ENCODE data around the gene PLXDC2.
A peak's percentile ranks its signal among the peaks of the same experiment; 100 is the strongest.
"Not testable (repeated sequence)": the region's sequence is repeated elsewhere in the genome, so short reads cannot be mapped to it uniquely, and the experiment has no call there.

Gene PLXDC2

DNA sequence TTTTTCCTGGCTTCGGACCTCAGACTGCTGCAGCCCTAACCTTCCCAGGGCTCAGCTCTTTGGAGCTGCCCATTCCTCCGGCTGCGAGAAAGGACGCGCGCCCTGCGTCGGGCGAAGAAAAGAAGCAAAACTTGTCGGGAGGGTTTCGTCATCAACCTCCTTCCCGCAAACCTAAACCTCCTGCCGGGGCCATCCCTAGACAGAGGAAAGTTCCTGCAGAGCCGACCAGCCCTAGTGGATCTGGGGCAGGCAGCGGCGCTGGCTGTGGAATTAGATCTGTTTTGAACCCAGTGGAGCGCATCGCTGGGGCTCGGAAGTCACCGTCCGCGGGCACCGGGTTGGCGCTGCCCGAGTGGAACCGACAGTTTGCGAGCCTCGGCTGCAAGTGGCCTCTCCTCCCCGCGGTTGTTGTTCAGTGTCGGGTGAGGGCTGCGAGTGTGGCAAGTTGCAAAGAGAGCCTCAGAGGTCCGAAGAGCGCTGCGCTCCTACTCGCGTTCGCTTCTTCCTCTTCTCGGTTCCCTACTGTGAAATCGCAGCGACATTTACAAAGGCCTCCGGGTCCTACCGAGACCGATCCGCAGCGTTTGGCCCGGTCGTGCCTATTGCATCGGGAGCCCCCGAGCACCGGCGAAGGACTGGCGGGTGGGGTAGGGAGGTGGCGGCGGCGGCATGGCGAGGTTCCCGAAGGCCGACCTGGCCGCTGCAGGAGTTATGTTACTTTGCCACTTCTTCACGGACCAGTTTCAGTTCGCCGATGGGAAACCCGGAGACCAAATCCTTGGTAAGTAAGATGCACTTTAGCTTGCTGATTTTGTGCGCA lies at the start of gene PLXDC2:
PLXDC2 (plus strand) TSS at position 22 of the 820 bp plus-strand sequence.
- no peak for DNase-seq (ENCODE audit: low read depth)
- H3K4me3 ChIP-seq (ENCODE audit: control insufficient read depth, low read depth, low read length), result peak within 1 kb of the TSS; percentile 58
- TF ChIP-seq CTCF (IDR thresholded peaks at IDR 0.05; ENCODE audit: control insufficient read depth, insufficient read depth, low read depth, low read length, missing control alignments), result no peak

DNA sequence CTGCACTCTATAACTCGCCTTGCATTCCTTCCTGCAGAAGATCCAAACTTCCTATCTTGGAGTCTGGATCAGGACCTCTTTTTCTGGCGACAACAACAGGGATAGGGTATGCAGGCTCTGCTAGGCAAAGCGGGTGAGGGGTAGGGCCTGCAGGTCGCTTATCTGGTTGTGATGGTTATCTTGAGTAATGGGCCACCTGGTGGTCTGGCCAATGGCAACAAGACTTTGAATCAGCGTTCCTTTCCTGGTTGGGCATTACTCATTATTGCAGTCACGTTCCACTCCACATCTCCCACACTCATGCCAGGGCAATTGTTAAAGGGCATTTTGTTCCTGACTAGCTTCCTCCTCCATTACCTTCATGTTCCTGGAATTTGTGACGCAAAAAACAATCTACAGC lies 48.4 kb upstream of the PLXDC2 start:
- no peak for DNase-seq (ENCODE audit: low read depth)
- H3K4me3 ChIP-seq (ENCODE audit: control insufficient read depth, low read depth, low read length), result no peak overlapping the region
- no peak for TF ChIP-seq CTCF (IDR thresholded peaks at IDR 0.05; ENCODE audit: control insufficient read depth, insufficient read depth, low read depth, low read length, missing control alignments)

- H3K4me3 ChIP-seq (ENCODE audit: control insufficient read depth, low read depth, low read length); DNase-seq (ENCODE audit: low read depth): not testable (repeated sequence)
These were observed 46.4 kb upstream of the PLXDC2 start for GRCh38 chr10:19769826-19770225.

DNA sequence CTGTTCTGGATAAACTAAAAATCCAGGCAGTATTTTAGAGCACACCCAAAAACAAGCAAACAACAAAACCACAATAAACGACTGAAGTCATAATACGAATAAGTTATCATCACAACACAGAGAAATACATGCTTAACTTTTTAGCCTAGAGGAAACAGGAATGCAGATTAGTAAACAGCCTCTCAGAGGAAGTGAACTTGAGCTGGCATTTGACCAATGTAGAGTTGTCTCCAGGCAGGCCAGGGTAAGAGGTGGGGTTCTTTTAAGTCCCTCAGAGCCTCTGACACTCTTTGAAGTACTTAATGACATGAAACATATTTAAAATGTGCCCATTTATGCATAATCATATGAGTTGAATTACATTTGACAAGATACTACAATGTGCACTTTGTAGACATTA lies 43.3 kb upstream of the PLXDC2 start:
- TF ChIP-seq CTCF (IDR thresholded peaks at IDR 0.05; ENCODE audit: control insufficient read depth, insufficient read depth, low read depth, low read length, missing control alignments), result no peak
- H3K4me3 ChIP-seq (ENCODE audit: control insufficient read depth, low read depth, low read length), result no peak overlapping the region
- DNase-seq (ENCODE audit: low read depth), result no peak

DNA sequence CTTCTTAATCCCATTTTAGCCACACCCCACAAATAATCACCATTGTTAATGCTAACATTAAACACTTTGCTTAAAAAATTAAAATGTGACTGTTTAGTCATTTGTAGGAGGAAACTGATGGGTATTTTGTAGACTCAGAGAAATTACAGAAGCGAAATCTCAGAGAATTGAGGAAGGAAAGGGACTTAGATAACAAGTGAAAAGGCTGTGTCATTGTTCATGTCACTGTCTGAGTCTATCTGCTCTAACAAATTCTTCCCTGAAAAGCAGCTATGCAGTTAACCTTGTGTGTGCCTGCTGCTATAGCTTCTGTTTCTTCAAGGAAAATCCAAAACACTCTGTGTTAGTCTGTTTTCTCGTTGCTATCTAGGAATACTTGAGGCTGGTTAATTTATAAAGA lies 40.9 kb upstream of the PLXDC2 start:
- DNase-seq (ENCODE audit: low read depth), result no peak
- TF ChIP-seq CTCF (IDR thresholded peaks at IDR 0.05; ENCODE audit: control insufficient read depth, insufficient read depth, low read depth, low read length, missing control alignments), result no peak
- no peak overlapping the region for H3K4me3 ChIP-seq (ENCODE audit: control insufficient read depth, low read depth, low read length)

DNA sequence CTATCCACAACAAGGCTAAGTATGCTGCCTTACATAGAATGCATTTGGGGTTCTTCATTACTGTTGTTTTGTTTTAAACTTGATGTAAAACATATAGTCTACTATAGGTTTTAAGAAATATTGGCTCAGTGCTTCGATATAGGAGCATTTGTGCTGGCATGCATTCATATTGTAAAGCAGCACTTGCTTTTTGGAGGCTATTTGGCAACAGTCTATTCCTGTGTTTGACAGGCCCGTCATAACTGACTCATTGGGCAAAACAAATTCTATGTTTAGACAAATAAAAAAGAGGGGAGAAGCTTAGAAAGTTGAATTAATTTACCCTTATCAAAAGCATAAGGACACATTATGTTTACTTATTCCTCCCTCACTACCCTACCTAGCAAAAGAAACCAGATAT lies 38.4 kb upstream of the PLXDC2 start:
- DNase-seq (ENCODE audit: low read depth), result no peak
- TF ChIP-seq CTCF (IDR thresholded peaks at IDR 0.05; ENCODE audit: control insufficient read depth, insufficient read depth, low read depth, low read length, missing control alignments), result no peak
- no peak overlapping the region for H3K4me3 ChIP-seq (ENCODE audit: control insufficient read depth, low read depth, low read length)

DNA sequence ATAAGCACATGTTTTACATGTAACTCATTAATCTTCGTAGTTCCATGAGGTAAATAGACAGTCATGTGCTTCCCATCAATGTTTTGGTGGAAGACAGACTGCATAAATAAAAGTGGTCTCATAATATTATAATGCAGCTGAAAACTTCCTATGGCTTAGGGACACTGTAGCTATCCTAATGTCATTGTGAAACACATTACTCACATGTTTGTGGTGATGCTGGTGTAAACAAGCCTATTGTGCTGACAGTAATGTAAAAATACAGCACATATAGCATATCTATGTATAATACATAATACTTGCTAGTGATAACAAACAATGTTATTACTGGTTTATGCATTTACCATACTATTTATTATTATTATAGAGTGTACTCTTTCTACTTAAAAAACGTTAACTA lies 37.2 kb upstream of the PLXDC2 start:
- TF ChIP-seq CTCF (IDR thresholded peaks at IDR 0.05; ENCODE audit: control insufficient read depth, insufficient read depth, low read depth, low read length, missing control alignments), result no peak
- no peak overlapping the region for H3K4me3 ChIP-seq (ENCODE audit: control insufficient read depth, low read depth, low read length)
- no peak for DNase-seq (ENCODE audit: low read depth)
